MM.1S (cell line): ENCODE results near the gene FLYWCH1.

Source experiments
- EZH2 ChIP-seq: fragments of 300-600 bp; sonication (generic); optimal IDR thresholded peaks from 2 replicates; pipeline ENCODE3; 2017; ENCODE audit warnings: low read depth, mild to moderate bottlenecking, antibody characterized with exemption, low read length, mixed read lengths
- EZH2phosphoT487 ChIP-seq: fragments of 300-600 bp; sonication (generic); IDR thresholded peaks from 2 replicates; pipeline ENCODE4 v1.6.1; 2018; ENCODE audit warnings: antibody characterized with exemption, low read length
- TF ChIP-seq, protein P1 (sequence below): fragments of 300-600 bp; sonication (generic); IDR thresholded peaks from 2 replicates; pipeline ENCODE4 v1.5.1; 2016; ENCODE audit warnings: antibody characterized with exemption, low read length, mixed read lengths

- TF ChIP-seq, protein P1, sequence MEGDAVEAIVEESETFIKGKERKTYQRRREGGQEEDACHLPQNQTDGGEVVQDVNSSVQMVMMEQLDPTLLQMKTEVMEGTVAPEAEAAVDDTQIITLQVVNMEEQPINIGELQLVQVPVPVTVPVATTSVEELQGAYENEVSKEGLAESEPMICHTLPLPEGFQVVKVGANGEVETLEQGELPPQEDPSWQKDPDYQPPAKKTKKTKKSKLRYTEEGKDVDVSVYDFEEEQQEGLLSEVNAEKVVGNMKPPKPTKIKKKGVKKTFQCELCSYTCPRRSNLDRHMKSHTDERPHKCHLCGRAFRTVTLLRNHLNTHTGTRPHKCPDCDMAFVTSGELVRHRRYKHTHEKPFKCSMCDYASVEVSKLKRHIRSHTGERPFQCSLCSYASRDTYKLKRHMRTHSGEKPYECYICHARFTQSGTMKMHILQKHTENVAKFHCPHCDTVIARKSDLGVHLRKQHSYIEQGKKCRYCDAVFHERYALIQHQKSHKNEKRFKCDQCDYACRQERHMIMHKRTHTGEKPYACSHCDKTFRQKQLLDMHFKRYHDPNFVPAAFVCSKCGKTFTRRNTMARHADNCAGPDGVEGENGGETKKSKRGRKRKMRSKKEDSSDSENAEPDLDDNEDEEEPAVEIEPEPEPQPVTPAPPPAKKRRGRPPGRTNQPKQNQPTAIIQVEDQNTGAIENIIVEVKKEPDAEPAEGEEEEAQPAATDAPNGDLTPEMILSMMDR = no peak
- TF ChIP-seq EZH2 (no peak), EZH2phosphoT487 (no peak)
These were observed 56.6 kb downstream of the FLYWCH1 start for GRCh38 chr16:2968368-2968737.
